ENCODE data around the gene KCNN1.
A peak's percentile ranks its signal among the peaks of the same experiment; 100 is the strongest.
"Not testable (repeated sequence)": the region's sequence is repeated elsewhere in the genome, so short reads cannot be mapped to it uniquely, and the experiment has no call there.

The KCNN1 gene

DNA sequence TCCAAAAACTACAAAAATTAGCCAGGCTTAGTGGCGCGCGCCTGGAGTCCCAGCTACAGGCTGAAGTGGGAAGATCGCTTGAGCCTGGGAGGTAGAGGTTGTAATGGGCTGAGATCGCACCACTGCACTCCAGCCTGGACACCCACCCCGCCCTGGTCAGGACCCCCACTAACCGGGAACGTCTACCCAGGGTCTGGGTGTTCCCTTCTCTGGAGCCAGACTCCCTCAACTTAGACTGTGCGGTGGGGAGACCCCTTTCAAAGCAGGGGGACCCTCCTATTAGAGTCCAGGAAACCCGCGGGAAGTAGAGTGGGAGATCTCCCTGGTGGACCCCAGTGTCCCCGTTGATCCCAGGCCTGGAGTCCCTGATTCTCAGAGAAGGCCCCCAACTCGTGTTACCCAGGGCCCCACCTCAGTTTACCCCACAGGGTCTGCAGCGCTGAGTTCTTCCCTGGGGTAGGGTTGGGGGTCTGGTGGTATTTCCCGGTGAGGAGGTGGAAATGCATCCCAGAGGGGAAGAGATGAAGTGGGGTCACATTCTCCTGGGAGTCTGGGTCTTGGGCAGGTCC lies 35.0 kb downstream of the KCNN1 start:
- no peak for DNase-seq

DNA sequence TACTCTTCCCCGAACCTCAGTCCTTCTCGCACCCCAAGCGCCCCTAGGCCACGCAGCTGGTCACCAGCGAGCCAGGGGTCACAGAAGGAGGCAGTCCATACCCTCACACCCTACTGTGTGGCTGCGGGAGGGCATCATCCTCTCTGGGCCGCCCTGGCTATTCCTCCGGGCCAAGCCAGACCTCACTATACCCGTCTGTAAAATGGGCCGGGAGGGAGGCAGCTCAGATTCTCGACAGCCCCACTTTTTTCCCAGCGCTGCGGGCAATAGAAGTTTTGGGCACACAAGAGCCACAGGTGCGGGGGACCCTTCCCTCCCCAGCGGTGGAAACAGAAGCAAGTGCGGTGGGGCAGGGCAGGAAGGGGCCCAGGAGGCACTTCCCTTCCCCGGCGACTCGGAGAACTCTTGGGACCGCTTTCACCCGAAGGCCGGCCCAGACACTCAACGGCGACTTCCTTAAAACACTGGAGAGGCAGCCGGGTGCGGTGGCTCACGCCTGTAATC lies 35.5 kb downstream of the KCNN1 start:
- DNase-seq, result no peak

DNA sequence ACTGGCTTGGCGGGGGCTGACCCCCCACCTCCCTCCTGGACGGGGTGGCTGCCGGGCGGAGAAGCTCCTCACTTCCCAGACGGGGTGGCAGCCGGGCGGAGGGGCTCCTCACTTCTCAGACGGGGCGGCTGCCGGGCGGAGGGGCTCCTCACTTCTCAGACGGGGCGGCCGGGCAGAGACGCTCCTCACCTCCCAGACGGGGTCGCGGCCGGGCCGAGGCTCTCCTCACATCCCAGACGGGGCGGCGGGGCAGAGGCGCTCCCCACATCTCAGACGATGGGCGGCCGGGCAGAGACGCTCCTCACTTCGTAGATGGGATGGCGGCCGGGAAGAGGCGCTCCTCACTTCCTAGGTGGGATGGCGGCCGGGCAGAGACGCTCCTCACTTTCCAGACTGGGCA lies 38.8 kb downstream of the KCNN1 start:
- not testable (repeated sequence) for DNase-seq

DNA sequence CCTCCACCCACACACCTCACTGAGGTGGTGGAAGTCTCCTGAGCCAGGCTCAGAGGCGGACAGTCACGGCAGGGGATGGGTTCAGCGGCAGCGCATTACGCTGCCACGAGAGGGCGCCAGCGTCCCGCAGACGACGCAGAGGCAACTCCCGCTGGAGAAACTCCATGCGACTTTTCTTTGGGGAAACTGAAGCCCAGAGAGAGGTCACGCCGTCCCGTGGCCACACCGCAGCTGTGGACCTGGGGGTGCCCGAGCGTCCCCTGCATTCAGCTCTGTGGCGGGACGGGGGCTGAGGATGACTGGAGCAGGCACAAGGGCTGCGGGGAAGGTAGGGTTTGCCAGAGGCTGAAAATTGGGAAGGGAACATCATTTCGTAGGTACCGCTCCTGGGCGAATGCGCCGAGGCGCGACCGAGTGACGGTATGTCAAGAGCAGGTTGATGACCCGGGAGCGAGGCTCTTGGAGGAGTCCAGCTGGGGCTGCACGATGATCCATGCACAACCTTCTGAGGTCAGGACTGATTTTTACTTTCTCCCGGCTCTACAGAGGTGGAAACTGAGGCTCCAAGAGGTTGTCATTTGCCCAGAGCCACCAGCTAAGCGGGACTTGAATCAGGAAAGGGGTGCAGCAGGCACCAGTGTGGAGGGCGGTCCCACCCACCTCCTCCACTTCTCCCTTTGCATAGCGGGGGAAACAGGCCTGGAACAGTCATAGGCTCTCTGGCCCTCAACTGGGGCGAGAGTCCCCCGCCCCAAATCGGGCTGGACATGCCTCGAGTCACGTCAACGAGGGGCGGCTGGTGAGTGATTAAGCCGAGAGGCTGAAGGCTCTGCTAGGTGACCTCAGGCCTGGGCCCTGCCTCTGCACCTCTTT lies 40.4 kb downstream of the KCNN1 start:
- peak; percentile 65 for DNase-seq

DNA sequence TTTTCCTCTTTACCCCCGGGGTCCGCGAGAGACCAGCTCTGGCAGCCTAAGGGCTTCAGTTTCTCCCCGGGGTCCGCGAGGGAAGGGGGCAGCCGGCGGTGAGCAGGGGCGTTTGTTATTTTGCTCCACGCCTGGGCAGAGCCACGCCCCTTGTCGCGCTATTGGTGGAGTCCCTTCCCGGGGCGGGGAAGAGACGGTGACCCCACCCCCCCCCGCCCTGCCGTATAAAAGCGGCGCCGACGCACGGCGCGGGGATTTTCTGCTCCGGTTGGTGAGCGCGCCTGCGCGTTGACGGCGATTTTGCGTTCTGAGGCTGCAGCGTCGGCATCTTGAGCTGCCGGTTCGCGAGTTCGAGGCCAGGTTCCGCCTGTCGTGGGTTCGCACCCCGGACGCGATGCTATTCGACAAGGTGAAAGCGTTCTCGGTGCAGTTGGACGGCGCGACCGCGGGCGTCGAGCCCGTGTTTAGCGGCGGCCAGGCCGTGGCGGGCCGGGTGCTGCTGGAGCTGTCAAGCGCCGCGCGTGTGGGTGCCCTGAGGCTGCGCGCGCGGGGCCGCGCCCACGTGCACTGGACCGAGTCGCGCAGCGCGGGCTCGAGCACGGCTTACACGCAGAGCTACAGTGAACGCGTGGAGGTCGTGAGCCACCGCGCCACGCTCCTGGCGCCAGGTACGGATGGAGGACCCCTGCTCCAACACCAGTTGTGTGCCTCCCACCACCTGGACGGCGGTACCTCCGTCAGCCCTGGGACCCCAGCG lies 41.2 kb downstream of the KCNN1 start, which contains the start of gene ARRDC2:
ARRDC2 (plus strand) TSS at position 254 of the 757 bp plus-strand sequence; CDS start at position 395, 141 bp downstream.
- DNase-seq, result peak; percentile 92

DNA sequence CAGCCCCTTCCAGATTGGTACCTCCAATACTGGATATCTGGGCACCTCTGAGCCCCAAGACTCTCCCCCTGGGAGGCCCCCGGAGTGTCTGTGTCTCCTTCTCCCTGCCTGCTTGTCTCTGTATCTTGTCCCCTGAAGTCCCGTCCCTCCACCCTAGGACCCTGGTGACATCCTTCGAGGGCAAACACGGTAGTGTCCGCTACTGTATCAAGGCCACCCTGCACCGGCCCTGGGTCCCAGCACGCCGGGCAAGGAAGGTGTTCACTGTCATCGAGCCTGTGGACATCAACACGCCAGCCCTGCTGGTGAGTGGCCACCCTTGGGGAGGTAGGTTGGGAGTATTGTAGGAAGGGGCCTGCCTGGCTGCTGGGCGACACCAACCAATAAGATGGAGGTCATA lies 41.9 kb downstream of the KCNN1 start:
- DNase-seq, result no peak

DNA sequence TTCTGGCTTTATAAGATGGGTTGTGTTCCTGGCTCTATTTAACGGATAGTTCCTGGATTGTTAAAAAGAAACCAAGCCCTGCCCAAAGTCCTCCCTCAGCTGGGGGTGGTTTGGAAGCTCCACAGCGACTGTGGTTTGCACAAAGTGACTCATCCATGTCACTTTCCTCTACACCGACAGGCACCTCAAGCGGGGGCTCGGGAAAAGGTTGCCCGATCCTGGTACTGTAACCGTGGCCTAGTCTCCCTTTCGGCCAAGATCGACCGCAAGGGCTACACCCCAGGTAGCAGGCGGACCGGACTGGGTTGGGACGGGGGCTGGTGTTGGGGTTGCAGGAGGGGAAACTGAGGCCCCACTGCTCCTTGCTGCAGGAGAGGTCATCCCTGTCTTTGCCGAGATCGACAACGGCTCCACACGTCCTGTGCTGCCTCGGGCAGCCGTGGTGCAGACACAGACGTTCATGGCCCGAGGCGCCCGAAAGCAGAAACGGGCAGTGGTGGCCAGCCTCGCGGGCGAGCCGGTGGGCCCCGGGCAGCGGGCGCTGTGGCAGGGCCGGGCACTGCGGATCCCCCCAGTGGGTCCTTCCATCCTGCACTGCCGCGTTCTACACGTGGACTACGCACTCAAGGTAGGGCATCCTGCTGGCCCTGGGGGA lies 42.6 kb downstream of the KCNN1 start:
- DNase-seq, result peak; percentile 15

DNA sequence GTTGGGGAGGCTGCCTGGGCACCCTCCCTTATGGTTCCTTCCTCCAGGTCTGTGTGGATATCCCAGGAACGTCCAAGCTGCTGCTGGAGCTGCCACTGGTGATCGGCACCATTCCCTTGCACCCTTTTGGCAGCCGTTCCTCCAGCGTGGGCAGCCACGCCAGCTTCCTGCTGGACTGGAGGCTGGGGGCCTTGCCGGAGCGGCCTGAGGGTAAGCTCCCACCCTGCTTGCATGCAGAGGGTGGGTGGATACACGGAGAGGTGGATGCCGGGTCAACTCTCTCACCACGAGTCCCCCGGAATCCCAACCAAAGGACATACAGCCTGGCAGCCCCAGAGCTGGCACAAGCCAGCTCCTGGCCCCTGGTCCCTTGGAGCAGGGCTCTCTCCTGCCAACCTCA lies 43.2 kb downstream of the KCNN1 start:
- DNase-seq, result no peak

DNA sequence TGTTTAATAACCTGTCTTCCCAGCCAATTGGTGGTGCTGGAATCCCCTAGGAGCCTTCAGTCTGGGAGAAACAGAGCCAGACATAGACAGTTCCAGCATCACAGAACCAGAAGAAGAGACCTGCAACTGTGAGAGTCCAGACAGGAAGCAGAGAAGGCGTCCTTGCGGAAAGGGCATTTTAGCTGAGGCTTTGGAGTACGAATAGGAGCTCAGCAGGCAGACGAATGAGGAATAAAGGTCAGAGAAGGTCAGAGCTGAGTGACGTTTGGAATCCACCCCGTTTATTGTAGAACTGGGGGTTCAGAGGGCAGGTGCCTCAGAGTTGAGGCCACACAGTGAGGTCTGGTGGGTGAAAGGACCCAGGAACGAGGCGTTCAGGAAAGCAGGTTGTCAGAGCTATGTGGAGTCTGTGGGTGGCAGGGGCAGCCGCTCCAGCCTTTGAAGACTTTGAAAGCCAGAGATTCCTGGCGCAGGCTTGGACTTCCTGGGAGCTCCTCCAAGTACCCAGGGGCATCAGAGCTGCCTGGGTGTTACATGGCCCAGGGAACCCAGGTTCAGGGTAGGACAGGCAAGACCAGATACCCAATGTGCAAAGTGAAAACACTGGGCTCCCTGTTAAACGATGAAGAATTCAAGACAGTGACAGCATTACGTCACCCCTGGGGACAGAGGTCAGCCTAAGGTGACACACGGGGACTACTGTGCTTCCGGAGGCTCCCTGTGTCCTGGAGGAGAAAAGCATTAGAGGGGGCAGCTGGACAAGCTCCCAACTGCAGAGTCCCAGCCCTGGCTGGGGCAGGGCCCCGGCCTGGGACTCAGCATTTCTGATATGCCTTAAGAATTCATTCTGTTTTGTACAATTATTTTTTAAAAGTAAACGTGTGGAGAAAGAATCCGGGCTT lies 46.6 kb downstream of the KCNN1 start:
- no peak for DNase-seq

DNA sequence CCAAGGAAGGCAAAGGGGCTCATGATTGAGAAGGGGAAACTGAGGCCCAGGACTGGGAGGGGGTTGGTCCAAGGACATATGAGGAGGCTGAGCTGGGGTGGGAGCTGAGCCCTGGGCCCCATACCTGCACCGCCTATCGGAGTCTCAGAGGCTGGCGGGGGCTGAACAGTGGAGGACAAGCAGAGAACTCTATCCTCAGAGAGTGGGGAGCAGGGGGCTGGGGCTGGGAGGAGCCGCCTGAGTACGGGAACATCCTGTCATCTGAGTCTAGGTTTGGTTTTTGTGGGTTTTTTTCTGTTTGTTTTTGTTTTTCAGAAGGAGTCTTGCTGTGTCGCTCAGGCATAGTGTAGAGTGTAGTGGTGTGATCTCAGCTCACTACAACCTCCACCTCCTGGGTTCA lies 47.3 kb downstream of the KCNN1 start:
- DNase-seq, result no peak

DNA sequence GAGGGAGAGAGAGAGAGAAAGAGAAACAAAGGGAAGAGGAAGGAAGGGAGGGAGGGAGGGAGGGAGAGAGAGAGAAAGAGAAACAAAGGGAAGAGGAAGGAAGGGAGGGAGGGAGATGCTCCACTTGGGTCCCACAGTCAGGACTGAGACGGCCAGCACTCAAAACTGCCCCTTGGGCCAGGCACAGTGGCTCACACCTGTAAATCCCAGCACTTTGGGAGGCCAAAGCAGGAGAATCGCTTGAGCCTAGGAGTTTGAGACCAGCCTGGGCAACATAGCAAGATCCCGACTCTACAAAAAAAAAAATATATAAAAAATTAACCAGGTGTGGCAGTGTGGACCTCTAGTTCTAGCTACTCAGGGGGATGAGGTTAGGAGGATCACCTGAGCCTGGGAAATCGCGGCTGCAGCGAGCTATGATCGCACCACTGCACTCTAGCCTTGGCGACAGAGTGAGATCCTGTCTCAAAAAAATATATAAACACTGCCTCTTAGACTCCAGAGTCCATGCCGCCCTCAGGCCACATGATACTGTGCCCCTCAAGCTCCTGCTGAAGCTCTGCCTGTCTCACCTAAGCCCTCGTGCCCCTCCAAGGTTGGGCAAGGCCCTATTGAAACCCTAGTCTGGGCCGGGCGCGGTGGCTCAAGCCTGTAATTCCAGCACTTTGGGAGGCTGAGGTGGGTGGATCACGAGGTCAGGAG lies 49.5 kb downstream of the KCNN1 start:
- no peak for DNase-seq

DNA sequence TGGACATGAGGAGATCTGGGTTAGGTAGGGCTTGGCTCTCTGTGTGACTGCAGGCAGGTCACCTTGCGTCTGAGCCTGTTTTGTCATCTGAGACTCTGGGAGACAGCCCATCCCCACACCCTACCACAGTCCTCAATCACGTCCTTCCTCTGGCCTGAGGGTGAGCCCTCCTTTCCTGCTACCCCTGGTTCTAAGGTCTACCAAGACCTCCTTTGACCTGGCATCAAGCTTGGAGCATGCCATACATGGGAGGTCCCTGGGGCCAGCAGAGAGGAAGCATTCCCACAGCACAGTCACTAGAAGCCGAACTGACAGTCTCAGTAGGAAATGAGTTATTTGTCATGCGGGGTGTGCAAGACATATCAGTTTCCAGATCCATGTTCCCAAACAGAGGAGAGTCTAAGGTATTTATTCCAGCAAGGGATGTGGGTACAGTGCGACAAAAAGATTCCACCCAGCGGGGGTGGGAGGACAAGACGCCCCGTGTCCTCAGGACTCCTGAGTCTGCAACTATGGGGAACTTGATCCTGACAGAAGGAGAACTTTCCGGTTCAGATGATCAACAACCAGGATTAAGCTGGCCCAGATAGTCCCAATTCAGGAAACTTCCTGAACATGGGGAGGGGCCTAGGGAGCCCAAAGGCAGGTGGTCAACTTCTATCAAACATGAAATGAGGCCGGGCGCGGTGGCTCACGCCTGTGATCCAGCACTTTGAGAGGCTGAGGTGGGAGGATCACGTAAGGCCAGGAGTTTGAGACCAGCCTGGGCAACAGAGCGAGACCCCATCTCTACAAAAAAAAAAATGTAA lies 50.6 kb downstream of the KCNN1 start:
- no peak for DNase-seq

DNA sequence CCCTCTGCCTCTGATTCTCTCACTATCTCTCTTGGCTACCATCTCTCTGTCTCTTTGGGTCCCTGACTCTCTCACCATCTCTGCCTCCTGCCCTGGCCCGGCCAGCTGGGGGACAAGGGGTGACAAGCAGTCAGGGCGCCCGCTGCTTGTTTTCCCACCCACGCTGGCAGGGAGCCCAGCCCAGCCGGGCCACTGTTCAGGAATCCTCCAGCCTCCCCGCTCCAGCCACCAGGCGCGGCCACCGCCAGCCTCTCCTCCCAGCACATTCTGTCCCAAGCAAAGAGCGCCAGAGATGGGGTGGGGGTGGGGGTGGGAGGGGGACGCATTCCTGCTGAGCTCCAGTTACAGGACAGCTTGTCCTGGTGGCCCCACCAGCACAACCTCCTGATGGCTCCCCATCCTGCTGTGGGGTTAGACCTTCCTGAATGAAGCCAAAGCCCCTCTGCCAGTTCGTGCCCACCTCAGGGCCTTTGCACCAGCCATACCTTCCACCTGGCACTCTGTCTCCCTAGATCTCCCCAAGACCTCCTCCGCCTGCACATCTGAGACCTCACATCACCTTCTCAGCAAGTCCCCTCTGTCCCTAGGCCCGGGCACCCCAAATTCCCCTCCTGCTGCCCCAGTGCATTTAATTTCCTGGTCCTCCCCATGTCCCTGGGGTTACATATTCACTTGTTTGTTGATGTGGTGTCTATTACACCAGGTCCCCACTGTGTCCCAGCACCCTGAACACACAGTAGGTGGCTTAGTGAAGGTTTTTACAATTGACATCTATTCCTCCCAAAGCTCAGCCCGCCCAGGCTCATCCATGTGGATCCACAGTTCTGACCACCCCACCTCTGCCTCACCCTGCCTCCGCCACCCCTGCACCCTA lies 53.5 kb downstream of the KCNN1 start:
- peak; percentile 19 for DNase-seq

DNA sequence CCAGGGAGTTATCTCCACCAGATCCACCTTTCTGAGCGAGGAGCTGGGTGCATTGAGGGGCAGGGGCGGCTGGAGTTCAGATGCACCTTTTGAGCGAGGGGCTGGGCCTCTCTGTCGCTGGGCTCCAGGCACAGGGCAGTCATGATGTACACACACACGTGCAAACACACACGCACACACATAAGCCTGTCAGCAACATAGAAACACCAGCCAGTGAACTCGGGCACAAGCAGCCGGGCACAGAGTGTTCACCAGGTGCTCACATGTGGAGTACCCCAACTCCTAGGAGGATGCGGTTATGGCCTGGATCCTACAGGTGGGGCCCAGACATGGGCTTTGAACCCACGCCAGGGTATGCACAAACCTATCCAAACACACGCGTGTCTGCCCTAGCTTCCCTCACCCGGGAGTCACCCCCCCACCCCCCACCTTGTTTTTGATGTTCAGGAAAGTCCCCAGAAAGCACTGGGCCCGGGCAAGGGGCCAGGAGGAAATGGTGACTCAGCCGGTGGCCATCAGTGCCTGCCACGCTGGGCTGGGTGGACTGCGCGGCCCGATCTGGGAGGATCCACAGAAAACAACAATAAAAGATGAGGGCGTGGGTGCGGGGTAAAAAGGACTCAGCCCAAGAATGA lies 54.3 kb downstream of the KCNN1 start:
- DNase-seq, result peak; percentile 83

DNA sequence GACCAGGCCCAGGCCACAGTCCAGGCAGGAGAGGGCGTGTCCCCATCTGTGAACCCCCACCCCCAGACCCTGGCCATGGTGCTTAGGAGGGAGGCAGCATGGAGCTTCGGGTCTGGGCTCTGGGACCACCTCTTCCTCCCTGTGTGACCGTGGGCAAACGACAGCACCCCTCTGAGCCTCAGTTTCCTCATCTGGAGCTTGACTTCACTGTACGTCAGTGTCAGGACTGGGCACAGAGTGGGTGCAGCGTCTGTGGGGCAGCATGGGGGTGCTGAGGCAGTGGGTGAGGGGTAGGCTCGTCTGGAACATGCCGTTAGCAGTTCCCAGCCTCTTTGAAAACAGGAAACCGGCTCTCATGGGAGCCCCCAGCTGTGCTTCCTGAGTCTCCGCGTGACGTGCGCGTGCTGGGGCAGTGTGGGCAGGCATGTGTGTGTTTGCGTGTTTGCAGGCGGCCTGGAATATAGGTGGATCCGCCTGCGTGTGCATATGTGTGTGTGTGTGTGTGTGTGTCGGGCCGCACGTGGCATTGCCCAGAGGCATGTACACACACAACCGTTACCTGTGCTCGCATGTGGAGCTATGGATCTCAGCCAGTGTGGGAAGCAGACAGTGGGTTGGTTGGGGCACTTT lies 56.8 kb downstream of the KCNN1 start:
- DNase-seq, result peak; percentile 72

DNA sequence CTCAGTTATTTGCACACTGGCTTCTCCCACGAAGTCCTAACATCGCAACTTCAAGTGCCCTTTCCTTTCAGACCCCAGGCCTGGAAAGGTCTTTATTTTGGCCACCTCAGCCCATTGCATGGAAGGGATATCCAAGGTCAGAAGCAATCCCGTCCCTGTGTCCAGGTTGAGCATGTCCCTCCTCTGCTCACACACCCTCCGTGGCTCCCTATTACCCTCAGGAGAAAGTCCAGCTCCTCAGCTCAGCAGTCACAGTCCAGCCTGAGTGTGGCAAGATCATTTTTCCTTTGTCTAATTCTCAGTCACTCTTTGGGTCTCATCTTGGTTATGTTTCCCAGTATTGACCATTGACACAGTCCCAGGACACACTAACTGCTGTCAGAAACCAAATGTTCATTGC lies 60.2 kb downstream of the KCNN1 start:
- no peak for DNase-seq

DNA sequence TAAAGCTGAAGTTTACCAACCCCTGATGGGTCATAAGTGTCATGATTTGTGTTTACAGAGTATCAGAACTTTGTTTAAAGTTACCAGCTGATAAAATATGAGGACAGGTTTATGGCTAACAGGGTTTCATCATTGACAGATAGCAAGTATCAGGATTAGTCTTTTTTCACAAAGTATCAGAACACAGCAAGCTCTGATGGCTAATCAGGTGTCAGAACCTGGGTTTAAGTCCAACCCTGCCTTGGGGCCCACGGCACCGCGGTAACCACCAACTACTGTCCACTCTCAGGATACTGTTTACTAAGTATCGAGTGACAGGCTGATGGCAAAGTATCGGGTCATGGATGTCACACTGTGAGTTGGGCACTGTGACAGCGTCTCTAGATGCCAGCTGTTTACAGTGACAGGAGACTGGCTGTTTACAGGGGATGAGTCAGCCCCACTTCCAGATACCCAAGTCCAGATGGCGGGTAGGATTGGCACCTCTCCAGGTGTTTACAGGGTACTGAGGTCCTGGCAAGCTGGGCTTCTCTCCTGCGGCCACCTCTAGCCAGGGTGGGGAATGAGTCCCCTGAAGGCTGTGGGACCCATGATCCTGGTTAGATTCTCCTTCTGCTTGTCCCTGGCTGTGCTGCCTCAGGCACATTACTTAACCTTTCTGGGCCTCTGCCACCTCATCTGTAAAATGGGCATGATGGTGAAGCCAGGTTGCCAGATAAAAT lies 62.9 kb downstream of the KCNN1 start:
- DNase-seq, result no peak

DNA sequence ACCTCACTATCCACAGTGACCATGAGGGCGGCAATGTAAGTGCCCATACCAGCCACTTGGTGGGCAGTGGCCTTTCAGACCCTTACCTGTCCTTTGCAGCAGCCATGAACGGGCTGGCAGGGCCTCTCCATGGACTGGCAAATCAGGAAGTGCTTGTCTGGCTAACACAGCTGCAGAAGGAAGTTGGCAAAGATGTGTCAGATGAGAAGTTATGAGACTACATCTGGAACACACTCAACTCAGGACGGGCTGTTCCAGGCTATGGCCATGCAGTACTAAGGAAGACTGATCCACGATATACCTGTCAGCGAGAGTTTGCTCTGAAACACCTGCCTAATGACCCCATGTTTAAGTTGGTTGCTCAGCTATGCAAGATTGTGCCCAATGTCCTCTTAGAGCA lies 64.5 kb downstream of the KCNN1 start:
- DNase-seq, result not testable (repeated sequence)

All from fibroblast of upper back skin (primary cell).